Endometrial microvascular endothelial cells (primary cell): ENCODE data around the gene CLEC11A. TPM values are rescaled to one million over a fixed set of nuclear protein-coding genes. Genes with fewer than 3 reads are reported as not detected.

Source experiments
- total RNA-seq: library from RNA; depleted of rRNA; stranded (reverse); fragments of >200 nt; gene quantifications from one replicate; pipeline ENCODE4 v1.2.3, GENCODE V29; 2015; ENCODE audit errors: inconsistent ontology term

The CLEC11A gene
- total RNA-seq, 1 donor from 2014 or later, result 40.0 TPM

Other genes starting within 250 kb of the CLEC11A start
- 125 TPM for gene EMC10, start 246.9 kb upstream of the CLEC11A start, total RNA-seq
- gene GARIN5A, start 246.5 kb upstream of the CLEC11A start, total RNA-seq, result not detected
- 25.9 TPM for gene JOSD2, start 212.2 kb upstream of the CLEC11A start, total RNA-seq
- gene ASPDH, start 209.5 kb upstream of the CLEC11A start, total RNA-seq, result not detected
- gene LRRC4B, start 154.9 kb upstream of the CLEC11A start, total RNA-seq, result not detected
- not detected for gene SYT3, start 83.5 kb upstream of the CLEC11A start, total RNA-seq
- gene C19orf81, start 73.9 kb upstream of the CLEC11A start, total RNA-seq, result 2.0 TPM
- gene SHANK1, start 3.6 kb upstream of the CLEC11A start, total RNA-seq, result 0.28 TPM
- gene GPR32, start 47.1 kb downstream of the CLEC11A start, total RNA-seq, result not detected
- gene ACP4, start 67.1 kb downstream of the CLEC11A start, total RNA-seq, result not detected
- gene KLK1, start 100.4 kb downstream of the CLEC11A start, total RNA-seq, result not detected
- not detected for gene KLK15, start 110.2 kb downstream of the CLEC11A start, total RNA-seq
- not detected for gene KLK3, start 131.6 kb downstream of the CLEC11A start, total RNA-seq
- not detected for gene KLK2, start 150.1 kb downstream of the CLEC11A start, total RNA-seq
- not detected for gene KLK4, start 188.0 kb downstream of the CLEC11A start, total RNA-seq
- not detected for gene KLK5, start 229.7 kb downstream of the CLEC11A start, total RNA-seq
- not detected for gene KLK6, start 246.2 kb downstream of the CLEC11A start, total RNA-seq